ENCODE results near the gene NPLOC4. TPM values are rescaled to one million over a fixed set of nuclear protein-coding genes. Genes with fewer than 3 reads are reported as not detected.

NPLOC4 gene
- total RNA-seq, 2 donors from 2014 or later = 43.8 to 63.0 TPM

- Histone ChIP-seq H3K4me3 (no peak overlapping the region), H3K4me1 (no peaks in the 10 kb centered on the region), H3K36me3 (replicated peaks in 1 of 2; ENCODE audit: insufficient read depth in 1 of 2, low read depth in 2 of 2) (no peaks in the 10 kb centered on the region), H3K27me3 (no peaks in the 10 kb centered on the region), H3K27ac (no peak overlapping the region), H3K9me3 (no peaks in the 10 kb centered on the region)
- ATAC-seq = no peak
- intact Hi-C loops (cut with DNase I) = no loop called here
- DNase-seq = no peak
- WGBS, 2 donors = 87 to 92% methylated on average over 7 to 13 of the region's 17 CpGs
- no peak for TF ChIP-seq POLR2A (IDR thresholded peaks at IDR 0.05)
- TF ChIP-seq CTCF (IDR thresholded peaks at IDR 0.05) = no peak
Measured at GRCh38 chr17:81641825-81642489, 5.0 kb upstream of the NPLOC4 start.

GRCh38 chr17:81640011-81640410 is 3.1 kb upstream of the NPLOC4 start:
- WGBS, 2 donors = 80 to 85% methylated on average over 9 of the region's 9 CpGs
- no peak for DNase-seq
- no peaks in the 10 kb centered on the region for H3K36me3 ChIP-seq (replicated peaks in 1 of 2; ENCODE audit: insufficient read depth in 1 of 2, low read depth in 2 of 2)
- H3K27me3 ChIP-seq = no peaks in the 10 kb centered on the region
- H3K9me3 ChIP-seq = no peaks in the 10 kb centered on the region
- no peak overlapping the region for H3K27ac ChIP-seq
- no peak overlapping the region for H3K4me3 ChIP-seq
- intact Hi-C loops (cut with DNase I) = no loop called here
- H3K4me1 ChIP-seq = peaks cover 12% of the 10 kb centered on the region
- ATAC-seq = no peak
- TF ChIP-seq POLR2A (IDR thresholded peaks at IDR 0.05) = no peak

GRCh38 chr17:81638683-81639082 is 1.8 kb upstream of the NPLOC4 start:
- H3K27me3 ChIP-seq = no peaks in the 10 kb centered on the region
- DNase-seq = no peak
- TF ChIP-seq POLR2A (IDR thresholded peaks at IDR 0.05) (no peak), CTCF (IDR thresholded peaks at IDR 0.05) (no peak)
- no peak overlapping the region for H3K4me3 ChIP-seq
- 71% methylated on average over 4 of the region's 4 CpGs for WGBS, 2 donors
- peaks cover 23% of the 10 kb centered on the region for H3K4me1 ChIP-seq
- no peak overlapping the region for H3K27ac ChIP-seq
- H3K36me3 ChIP-seq (replicated peaks in 1 of 2; ENCODE audit: insufficient read depth in 1 of 2, low read depth in 2 of 2) = no peaks in the 10 kb centered on the region
- intact Hi-C loops (cut with DNase I) = no loop called here
- no peaks in the 10 kb centered on the region for H3K9me3 ChIP-seq
- ATAC-seq = no peak

GRCh38 chr17:81635973-81636504 is 873 bp downstream of the NPLOC4 start:
- intact Hi-C loops (cut with DNase I) = no loop called here
- ATAC-seq (peak; percentile 15), DNase-seq (no peak)
- peaks cover 23% of the 10 kb centered on the region for H3K4me1 ChIP-seq
- WGBS, 2 donors = 18 to 19% methylated on average over 18 of the region's 18 CpGs
- H3K36me3 ChIP-seq (replicated peaks in 1 of 2; ENCODE audit: insufficient read depth in 1 of 2, low read depth in 2 of 2) = no peaks in the 10 kb centered on the region
- peak overlapping the region; percentile 76 to 93 (median 88) for H3K27ac ChIP-seq
- no peaks in the 10 kb centered on the region for H3K9me3 ChIP-seq
- no peak for TF ChIP-seq CTCF (IDR thresholded peaks at IDR 0.05)
- peak overlapping the region; percentile 48 to 54 for H3K4me3 ChIP-seq
- no peaks in the 10 kb centered on the region for H3K27me3 ChIP-seq

- WGBS, 2 donors = 67 to 91% methylated on average over 5 of the region's 5 CpGs
- TF ChIP-seq POLR2A (IDR thresholded peaks at IDR 0.05) = no peak
- no peak for TF ChIP-seq CTCF (IDR thresholded peaks at IDR 0.05)
- Histone ChIP-seq H3K4me3 (no peak overlapping the region), H3K9me3 (no peaks in the 10 kb centered on the region), H3K4me1 (peaks cover 23% of the 10 kb centered on the region), H3K36me3 (replicated peaks in 1 of 2; ENCODE audit: insufficient read depth in 1 of 2, low read depth in 2 of 2) (no peaks in the 10 kb centered on the region), H3K27ac (no peak overlapping the region), H3K27me3 (no peaks in the 10 kb centered on the region)
- intact Hi-C loops (cut with DNase I) = no loop called here
- DNase-seq (no peak), ATAC-seq (no peak)
Measured at GRCh38 chr17:81635431-81635830, 1.5 kb downstream of the NPLOC4 start.

Measured in body of pancreas (tissue), 4 donors.